Nucleus accumbens (tissue), 56 donors: ENCODE measurements around the gene FLT1.

Experiments used
- DNase-seq, 56 donors: peaks; one replicate each; lab custom pipeline; 2025; lab: John Stamatoyannopoulos, UW

Gene FLT1, protein sequence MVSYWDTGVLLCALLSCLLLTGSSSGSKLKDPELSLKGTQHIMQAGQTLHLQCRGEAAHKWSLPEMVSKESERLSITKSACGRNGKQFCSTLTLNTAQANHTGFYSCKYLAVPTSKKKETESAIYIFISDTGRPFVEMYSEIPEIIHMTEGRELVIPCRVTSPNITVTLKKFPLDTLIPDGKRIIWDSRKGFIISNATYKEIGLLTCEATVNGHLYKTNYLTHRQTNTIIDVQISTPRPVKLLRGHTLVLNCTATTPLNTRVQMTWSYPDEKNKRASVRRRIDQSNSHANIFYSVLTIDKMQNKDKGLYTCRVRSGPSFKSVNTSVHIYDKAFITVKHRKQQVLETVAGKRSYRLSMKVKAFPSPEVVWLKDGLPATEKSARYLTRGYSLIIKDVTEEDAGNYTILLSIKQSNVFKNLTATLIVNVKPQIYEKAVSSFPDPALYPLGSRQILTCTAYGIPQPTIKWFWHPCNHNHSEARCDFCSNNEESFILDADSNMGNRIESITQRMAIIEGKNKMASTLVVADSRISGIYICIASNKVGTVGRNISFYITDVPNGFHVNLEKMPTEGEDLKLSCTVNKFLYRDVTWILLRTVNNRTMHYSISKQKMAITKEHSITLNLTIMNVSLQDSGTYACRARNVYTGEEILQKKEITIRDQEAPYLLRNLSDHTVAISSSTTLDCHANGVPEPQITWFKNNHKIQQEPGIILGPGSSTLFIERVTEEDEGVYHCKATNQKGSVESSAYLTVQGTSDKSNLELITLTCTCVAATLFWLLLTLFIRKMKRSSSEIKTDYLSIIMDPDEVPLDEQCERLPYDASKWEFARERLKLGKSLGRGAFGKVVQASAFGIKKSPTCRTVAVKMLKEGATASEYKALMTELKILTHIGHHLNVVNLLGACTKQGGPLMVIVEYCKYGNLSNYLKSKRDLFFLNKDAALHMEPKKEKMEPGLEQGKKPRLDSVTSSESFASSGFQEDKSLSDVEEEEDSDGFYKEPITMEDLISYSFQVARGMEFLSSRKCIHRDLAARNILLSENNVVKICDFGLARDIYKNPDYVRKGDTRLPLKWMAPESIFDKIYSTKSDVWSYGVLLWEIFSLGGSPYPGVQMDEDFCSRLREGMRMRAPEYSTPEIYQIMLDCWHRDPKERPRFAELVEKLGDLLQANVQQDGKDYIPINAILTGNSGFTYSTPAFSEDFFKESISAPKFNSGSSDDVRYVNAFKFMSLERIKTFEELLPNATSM (N-terminal part only)

DNA sequence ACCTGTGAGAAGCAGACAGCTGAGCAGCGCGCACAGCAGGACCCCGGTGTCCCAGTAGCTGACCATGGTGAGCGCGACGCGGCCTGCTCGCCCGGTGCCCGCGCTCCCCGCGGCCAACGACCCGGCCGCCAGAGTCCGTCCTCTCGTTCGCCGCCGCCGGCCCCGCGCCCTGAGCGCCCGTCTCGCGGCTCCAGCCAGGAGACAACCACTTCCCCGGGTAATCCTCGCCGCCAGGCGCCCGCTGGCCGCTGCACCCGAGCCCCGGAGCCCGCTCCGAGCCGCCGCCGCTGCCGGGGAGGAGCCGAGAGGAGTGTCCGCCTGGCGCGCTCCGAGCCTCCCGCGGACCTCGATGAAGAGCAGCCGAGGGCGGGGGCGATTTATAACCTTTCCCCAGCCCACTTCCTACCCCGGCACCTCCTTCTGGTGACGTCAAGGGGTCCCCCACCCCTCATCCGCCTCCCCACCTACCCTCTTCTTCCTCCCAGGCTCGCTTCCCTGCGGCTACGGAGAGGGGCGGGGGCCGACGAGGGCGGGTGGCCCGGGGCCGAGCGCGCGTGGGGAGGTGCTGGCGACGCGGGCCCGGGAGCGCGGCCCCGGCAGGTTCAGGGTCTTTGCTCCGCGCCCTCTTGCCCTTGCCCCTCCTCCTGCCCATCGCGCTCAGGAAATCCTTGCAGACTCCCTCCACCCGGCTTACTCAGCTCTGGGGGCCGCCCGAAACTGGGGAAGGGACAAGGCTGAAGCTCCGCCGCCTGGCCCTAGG, at the start of gene FLT1:
FLT1 (minus strand) TSS at position 351 of the 760 bp plus-strand sequence; CDS start at position 66, 285 bp downstream.
- peak in 1 of 56 donors; percentile 3 for DNase-seq

DNA sequence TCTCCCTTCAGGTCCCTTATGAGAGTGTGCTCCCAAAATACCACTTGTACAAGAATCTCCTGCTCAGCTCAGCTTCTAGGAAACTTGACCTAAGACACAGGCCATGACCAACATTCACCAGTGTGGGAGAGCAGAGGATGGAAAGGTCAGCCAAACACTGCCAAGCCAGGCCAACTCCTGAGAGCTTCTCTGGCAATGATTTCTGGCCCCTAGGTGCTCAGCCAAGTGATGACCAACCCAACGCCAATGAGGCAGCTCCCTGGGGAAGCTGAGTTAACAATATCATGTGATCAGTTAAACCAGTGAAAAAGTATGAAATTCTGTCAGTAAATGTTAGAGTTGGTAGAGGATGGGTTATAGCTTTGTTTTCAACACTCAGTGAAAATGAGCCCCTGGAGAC, 49.1 kb upstream of the FLT1 start:
- DNase-seq: no peak

DNA sequence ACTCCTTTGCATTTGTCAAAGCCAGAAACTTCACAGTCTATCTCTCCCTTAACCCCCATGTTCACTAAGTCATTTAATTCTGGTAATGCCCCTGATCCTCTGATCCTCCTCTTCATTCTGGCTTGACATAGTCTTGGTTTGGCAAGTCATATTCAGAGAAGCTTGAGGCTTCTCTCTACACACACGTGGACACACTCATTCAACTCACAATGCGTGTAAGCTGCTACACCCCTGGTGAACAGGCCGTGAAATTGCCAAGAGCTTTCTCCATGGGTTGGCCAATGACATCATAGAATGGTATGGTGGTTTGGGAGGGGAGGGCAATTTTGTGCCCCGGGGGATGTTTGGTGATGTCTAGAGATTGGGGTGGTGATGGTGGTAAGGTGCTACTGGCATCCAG, 47.9 kb upstream of the FLT1 start:
- DNase-seq: no peak

DNA sequence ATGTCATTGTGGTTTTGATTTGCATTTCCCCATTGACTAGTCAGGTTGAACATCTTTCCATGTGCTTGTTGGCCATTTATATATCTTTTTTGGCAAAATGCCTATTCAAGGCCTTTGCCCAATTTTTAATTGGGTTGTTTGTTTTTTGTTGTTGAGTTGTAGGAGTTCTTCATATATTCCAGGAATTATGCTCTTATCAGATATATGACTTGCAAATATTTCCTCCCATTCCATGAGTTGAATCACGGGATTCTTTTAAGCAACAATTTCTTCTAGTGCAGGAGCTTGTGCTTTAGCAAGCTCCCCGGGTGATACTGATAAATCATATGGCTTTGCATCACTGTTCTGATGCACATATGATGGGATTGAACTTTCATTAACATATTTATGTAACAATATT, 47.0 kb upstream of the FLT1 start:
- DNase-seq: no peak

DNA sequence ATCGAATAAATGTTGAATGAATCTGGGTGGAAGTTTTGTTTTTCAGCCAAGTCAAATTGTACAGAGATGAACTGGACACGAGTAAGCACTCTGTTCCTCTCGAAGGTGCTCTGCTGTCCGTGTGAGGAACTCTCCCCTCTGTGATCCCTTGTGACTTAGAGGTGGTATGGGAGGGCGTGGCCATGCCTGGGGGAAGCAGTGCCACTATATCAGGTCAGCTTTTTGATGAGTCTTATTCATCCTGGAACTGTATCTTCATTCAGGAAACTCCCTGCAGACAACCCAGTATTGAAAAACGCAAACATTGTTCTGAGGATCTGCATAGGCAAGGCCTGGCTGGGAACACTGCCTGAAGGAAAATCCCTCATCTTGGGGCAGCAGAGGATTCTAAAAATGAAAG, 45.7 kb upstream of the FLT1 start:
- DNase-seq: no peak

DNA sequence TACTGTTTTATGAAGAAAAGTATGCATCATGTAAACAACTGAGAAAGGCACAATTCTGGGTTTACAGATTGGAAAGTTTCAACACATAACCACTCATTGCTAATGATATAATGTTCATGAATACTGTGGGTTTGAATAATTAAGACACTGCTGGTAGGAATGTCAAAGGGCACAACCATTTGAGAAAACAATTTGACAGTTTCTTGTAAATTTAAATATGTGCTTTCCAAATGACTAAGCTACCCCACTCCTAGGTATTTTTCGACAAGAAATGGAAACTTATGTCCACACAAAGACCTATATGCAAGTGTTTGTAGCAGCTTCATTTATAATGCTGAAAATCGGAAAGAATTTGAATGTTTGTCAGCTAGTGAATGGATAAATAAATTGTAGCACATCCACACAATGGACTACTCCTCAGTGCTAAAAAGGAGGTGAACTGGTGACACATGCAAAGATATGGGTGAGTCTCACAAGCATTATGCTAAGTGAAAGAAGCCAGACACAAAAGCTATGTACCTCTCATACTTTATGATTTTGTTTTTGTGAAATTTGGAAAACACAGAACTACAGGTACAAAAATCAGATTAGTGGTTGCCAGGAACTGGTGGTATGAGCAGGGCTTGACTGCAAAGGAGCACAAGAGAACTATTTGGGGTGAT, 44.8 kb upstream of the FLT1 start:
- no peak for DNase-seq

DNA sequence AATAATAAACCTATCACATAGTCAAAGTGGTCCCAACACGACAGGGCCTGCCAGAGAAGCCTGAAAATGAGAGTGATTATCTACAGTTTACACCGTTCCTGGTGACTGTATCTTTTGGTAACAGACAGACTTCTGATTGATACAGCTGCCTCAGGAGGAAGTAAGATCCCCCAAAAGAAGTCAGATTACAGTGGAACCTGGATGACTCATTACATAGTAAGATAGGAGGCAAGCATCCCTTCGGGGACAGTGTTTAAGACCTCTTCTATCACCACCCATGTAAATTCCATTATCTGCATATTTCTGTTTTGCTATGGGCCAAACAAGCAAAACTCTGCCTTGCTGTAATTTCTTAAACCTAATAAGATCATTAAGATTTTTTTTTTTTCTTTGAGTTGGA, 44.0 kb upstream of the FLT1 start:
- no peak for DNase-seq

DNA sequence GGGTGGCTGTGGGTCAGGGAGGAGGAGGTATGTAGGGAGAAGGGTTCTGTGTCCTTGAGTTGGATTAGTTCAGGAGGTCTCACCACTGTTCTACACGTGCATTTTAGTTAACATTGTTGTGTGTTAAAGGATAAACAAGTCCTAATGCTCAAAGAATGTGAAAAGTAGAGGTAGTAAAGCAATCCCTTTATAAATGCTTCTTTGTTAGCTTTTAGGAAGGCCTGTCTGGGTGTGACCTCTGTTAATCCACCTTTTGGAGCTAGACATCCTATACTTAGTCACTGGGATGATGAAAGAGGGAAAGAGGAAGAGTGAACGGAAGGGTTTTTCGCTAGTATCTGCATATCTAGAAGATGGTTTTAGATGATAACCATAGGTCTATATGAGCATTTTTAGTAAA, 42.2 kb upstream of the FLT1 start:
- no peak for DNase-seq

DNA sequence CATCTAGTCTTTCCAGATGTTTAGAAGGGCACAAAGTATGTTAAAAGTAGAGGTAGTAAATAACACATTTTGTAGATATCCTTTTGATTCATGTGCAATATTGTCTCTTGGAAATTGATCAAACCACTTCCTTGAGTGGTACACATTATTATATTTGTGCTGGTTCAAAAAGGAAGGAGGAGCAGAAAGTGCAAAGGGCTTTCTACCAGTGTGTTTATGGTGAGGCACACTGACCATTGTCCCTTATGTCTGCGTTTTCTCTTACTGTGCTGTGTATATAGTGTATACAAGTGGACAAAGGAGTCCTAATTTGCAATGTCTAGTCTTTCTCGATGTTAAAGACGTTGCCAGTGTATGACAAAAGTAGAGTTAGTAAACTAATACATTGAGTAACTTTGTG, 41.4 kb upstream of the FLT1 start:
- no peak for DNase-seq

DNA sequence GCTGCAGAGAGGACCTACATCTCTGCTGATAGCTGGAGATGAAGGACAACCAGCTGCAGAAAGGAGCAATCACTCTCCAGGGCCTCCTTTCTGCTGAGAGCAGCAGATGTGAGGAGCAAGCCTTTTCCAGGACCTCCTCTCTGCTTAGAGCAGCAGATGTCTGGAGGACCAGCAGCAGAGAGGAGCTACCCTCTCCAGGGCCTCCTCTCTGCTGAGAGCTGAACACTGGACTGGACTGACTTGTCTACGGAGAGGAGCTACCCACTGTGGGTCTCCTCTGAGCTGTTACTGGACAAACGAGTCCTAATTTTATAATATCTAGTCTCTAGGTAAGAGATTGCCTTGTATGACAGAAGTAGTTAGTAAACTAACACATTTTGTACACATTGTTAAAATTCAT, 40.8 kb upstream of the FLT1 start:
- no peak for DNase-seq

DNA sequence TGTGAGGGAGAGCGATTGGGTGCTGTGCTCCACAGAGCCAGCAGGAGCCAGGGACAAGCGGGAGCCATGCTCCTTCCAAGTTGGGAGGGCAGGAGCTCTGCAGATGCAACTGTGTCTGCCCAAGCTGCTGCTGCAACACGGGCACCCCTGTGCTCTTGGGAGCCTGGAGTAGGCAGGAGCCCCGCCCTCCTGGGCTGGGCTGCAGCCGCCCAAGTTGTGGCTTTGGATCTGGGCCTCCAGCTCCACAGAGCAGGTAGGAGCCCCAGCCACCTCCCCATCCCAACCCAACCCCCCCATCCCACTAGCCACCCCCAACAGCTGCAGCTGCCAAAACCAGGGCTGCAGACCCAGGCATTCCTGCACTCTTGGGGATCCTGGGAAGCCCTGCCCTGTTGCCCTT, 39.9 kb upstream of the FLT1 start:
- DNase-seq: no peak

DNA sequence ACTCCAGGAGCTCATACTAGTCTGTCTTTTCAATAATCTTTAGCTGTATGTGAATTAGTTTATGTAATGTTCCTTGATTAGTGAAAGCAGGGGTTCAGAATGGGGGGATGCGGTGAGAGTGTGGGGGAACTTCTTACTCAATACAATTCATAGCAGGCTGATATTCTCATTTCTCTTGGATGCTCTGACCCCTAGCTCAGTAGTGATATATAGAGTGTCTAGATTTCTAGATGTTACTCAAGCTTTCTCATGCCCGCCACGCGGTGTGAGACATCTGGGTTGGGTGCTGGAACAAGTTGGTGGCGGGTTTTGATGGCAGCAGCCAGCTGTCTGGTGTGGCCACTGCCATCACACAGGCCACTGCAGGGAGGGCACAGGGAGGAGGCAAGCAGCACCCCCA, 39.3 kb upstream of the FLT1 start:
- DNase-seq: no peak

DNA sequence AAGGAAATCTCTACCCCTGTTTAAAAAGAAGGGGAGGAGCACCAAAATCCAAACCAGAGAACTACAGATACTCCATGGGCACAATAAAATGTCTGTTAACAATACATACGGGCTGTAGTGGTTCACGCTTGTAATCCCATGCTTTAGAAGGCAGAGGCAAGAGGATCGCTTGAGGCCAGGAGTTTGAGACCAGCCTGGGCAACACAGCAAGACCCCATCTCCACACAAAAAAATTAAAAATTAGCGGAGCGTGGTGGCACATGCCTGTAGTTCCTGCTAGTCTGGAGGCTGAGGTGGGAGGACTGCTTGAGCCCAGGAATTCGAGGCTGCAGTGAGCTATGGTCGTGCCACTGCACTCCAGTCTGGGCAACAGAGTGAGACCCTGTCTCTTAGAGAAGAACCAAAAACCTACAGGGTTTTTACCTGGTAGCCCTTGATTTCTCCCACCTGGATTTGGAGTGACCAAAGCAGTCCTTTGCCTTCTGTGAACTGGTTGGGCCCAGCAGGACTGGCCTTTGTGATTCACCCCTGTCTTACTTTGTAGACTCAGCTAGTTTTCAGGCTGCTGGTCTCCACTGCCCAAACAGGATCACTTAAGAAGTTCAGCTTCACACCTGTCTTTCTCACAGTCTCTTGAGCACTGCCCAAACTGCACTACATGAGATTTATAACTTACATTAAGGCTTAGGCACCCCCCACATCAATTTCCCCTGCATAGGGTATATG, 38.7 kb upstream of the FLT1 start:
- no peak for DNase-seq

DNA sequence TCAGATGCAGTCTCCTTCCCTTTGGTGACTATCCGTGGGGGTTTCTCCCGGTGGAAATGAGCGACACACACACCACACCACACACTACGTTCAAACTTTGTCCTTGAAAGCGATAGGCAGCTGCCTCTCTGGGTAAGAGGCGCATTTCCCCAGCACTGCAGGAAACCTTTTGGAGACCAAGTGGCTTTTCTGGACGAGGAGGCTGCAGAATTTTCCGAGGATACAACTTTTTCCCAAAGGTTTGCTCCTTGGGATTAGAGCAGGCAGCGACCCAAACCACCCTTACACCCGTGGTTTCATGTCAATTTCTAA, 38.2 kb upstream of the FLT1 start:
- no peak for DNase-seq

DNA sequence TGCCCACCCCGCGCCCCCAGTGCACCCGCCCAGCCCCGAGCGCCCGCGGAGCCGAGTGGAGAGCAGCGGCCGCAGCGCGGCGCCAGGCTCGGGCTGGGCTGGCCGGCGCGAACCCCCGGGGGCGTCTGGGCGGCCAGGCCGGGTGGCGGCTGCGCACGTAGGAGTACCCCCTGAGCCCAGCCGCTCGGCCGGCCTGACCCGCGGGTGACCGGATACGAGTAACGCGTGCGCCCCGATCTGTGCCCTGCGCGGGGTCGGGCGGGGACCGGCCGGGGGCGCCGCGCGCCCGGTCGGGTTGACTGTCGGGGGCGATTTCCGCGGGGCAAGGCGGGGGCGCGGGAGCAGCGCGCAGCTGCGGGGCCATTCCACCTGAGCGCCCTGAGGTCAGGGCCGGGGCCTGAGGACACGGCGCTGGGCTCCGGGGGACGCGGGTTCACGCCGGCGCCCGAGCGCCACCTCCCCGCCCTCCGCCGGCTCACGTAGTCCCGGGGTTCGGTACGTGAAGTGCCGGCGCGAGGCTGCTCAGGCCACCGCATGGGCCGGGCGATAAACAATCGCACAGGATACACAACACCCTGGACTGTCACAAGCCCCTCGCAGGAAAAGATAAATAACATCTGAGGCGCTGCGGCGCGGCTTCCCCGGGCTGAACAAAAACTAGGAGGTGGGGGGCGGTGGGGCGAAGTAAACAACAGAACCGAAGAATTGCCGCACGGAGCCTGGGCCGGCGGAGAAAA, 37.6 kb upstream of the FLT1 start:
- DNase-seq: peak in 1 of 56 donors; percentile 8

DNA sequence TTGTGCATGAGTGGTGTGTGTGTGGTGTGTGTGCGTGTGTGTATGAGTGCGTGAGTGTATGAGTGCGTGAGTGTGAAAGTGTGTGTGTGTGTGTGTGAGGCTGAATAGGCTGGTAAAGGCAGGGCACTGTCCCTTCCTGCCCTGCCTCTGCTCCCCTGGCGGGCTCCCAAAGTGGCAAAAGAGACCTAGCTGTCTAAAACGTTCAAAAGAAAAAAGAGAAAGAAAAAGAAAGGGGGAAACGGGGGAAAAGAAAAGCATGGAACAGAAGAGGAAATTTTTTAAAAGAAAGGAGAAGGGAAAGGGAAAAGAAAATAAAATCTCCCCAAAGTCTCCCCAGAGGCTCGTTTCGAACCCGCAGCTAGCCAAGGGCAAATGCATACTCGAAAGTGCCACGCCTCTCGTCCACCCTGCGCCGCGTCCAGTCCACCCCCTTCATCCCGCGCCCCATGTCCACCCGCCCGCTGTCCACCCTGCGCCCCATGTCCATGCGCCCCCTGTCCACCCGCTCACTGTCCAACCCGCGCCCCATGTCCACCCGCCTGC, 37.0 kb upstream of the FLT1 start:
- DNase-seq: peak in 1 of 56 donors; percentile 8

DNA sequence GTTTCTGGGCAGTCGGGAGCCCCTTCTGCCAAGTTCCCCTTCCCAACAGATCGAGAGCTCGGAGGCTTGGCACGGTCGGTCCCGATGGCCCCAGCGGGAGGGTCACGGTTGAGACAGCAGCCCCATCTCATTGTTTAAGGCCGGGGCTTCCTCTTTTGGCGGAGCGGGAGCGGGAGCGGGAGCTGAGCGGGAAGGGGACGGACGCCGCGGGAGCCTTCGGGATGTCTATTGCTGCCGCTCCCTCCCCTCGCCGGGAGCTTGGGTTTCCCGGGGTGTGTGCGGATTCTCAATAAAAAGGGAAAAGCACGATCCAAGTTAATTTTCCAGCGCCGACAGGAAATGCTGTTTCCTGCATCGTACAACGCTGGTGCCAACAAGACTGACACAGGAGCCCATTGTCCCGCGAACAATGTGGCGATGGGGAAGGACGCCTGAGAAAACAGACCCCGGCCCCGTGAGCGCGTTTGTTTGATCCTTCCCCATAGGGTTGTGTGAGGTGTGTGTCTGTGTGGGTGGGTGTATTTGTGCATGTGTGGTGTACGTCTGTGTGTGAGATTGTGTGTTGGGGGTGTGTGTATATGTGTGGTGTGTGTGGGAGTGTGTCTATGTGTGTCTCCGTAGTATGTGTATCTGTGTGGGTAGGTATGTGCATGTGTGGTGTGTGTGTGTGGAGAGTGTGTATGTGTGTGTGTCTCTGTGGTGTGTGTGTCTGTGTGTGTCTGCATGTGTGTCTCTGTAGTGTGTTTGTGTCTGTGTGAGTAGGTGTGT, 36.3 kb upstream of the FLT1 start:
- DNase-seq: peak in 1 of 56 donors; percentile 38

DNA sequence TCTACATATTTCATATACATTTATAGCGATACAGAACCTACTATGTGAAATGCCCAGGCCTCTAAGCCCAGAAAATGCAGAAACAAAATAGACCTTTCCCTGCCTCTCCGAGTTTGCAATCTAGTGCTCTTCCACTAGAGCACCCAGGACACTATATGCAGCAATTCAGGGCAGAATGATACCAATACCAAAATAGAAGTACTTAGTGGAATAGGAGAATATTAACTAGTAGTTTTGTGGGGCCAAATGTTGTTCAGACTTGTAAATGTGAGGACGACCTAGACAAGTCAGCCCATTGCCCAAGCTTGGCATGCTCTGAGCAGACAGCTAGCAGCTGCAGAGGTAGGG, 35.8 kb upstream of the FLT1 start:
- no peak for DNase-seq
